ENCODE data around the gene CREBRF.

GRCh38 chr5:173098787-173099186, 42.6 kb downstream of the CREBRF start:
- TF ChIP-seq EZH2 (IDR thresholded peaks at IDR 0.05; ENCODE audit: borderline replicate concordance, low read depth, low read length, severe bottlenecking) (no peak), CTCF (IDR thresholded peaks at IDR 0.05; ENCODE audit: borderline replicate concordance, extremely low read depth, low read length, poor library complexity, severe bottlenecking) (no peak)
